Esophagus squamous epithelium (tissue), 4 donors: ENCODE data around the gene UCP1.

ENCODE experiments used
- CTCF ChIP-seq, 6 experiments: fragments of 450-650 bp in 4 of 6; fragments of 200-600 bp in 2 of 6; sonication (generic) in 2 of 6; IDR thresholded peaks; one replicate each; pipeline ENCODE4 v1.5.1; 2016 to 2019; ENCODE audit warnings: antibody characterized with exemption in 6 of 6, mild to moderate bottlenecking in 4 of 6, moderate library complexity in 4 of 6
- POLR2A ChIP-seq, 4 donors: fragments of 450-650 bp; IDR thresholded peaks; one replicate each; pipeline ENCODE4 v1.6.1; 2017; ENCODE audit warnings: antibody characterized with exemption in 4 of 4, mild to moderate bottlenecking in 4 of 4, moderate library complexity in 3 of 4

- TF ChIP-seq CTCF (IDR thresholded peaks at IDR 0.05) = no peak
- TF ChIP-seq POLR2A (IDR thresholded peaks at IDR 0.05) = no peak
Observed at GRCh38 chr4:140559696-140560095, 9.1 kb downstream of the UCP1 start.
